T-helper 22 cell (primary cell): ENCODE measurements around the gene HDAC9.

Source experiments
- DNase-seq: peaks from one replicate; pipeline ENCODE4 v3.0.0-alpha.2; 2020; ENCODE audit warnings: low read depth

HDAC9 gene

DNA sequence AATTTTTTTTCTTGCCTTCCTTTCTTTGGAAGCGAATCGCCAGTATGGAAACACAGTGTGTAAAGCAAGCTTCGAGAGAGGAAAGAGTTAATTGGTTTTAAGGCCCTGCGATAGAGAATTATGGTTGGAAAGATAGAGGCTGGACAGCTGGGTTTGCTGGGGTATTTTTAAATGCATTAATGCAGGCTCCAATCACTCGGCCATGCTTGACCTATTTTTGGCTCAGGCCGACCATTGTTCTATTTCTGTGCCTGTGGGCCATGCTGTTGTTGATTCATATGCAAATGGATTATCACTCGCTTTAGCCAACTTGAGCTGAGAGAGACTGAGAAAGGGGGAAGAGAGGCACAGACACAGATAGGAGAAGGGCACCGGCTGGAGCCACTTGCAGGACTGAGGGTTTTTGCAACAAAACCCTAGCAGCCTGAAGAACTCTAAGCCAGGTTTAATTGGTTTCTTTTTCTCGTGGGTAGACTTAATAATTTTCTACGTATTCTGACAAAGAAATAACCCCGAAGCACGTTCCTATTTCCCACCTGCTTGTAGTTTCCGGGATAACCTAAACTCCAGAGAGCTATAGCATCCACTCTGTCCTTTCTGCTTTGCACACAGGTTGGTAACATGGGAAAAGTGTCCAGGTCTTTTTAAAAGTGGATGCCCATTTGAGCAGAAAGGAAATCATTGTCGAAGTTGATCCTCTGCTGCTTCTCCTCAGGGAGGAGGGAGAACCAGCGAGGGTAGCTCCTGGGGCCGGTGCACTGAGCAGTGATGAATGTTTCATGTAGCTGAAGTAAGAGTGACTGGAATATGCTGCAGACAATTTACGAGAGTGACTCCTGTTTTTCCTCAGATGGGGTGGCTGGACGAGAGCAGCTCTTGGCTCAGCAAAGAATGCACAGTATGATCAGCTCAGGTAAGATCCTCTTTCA is at the start of gene HDAC9:
Gene HDAC9 (plus strand): TSS at position 338 of the 929 bp plus-strand sequence. CDS start 554 bp downstream, at position 892.
- no peak for DNase-seq

DNA sequence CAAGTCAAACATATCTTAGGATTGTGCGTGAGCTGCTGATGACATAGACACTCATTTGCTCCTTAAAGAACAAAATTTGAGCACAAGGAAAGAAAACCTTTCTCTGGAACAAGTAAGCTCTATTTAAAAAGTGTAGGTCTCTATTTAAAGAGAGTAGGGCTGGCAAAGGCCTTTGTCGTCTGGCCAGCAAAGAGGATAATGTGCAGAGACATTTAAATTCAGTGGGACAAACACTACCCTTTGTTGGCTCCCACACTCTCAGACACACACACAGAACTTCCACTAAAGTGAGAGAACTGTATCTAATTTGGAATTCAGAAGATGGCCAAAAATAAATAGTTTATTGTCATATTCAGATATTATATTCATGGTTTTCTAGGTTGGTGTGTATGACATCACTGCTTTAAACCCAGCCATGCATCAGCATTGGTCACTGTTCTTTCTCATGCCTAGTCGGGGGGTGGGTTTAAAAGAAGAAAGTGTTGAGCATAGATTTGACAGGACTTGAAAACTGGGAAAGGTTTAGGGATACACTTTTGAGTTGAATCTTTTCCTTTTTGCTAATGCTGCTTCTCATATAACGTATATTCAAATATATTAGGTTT is 49.5 kb upstream of the HDAC9 start:
- no peak for DNase-seq

DNA sequence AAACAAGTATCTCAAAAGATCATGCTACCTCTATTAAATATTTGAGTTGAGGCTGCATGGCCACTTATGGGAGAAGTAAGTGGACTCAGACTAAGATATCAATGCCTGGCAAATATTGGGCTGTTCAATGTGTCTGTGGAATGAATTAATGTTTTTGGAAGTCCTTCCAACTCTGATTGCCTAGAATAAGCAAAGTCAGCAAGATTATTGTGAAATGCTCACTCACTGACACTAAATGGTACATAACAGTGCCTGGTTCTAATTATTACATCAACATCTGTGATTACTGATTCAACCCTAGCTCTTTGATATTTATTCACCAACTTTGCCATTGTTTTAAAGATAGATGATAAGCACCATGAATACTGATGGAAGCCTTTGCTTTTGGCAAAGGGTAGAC is 45.5 kb upstream of the HDAC9 start:
- DNase-seq: no peak

DNA sequence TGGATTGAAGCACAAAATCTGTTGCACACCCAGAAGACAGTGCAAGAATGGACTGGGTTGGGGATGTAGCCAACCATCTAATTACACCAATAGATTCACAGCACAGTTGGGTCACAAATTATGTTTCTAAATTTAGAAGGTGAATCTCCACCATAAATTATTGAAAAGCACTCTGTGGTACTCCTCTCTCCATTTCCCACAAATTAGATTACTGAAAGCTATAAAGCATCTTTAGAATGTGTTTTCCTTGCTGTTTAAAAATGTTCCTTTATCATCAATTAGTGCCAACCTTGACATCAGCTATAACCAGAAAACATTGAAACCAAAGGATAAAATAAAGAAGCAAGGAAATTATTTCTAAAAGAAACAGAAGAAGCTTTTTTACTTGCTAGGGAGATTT is 39.9 kb upstream of the HDAC9 start:
- DNase-seq: no peak

DNA sequence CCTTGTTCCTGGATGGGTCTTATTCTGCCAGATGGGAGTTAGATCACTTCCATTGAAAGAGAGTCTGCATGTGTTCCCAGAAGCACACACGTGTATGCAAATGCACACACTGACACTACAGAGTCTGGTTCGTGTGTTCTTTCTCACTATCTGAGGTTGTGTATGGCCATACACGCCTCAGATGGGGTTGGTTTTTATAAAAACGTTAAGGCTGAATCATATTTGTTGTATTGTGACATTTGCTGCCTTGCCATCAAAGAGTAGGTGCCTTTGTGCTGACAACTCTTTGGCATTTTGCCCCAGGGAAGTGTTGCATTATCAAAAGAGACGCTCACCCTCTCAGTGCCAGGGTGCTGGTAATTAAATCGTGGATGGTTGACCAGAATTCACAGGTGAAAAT is 37.7 kb upstream of the HDAC9 start:
- DNase-seq: no peak

DNA sequence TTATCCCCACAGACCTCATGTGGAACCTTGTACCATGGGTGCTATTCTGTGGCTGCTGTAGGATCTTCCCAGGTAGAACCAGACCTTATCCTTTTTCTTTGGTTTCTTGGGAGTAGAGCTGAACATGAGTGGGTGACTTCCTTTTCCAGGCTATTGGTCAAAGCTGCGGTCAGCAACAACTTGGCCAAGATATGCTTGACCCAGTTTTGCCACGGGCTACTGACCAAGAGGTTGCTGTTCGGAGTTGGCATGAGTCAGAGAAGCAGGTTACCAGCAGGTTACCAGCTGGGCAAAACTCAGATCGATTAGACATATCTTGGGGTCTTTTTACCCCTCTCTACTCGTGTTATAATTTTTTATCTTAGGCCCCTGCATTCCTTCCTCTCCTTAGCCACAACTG is 36.7 kb upstream of the HDAC9 start:
- no peak for DNase-seq

DNA sequence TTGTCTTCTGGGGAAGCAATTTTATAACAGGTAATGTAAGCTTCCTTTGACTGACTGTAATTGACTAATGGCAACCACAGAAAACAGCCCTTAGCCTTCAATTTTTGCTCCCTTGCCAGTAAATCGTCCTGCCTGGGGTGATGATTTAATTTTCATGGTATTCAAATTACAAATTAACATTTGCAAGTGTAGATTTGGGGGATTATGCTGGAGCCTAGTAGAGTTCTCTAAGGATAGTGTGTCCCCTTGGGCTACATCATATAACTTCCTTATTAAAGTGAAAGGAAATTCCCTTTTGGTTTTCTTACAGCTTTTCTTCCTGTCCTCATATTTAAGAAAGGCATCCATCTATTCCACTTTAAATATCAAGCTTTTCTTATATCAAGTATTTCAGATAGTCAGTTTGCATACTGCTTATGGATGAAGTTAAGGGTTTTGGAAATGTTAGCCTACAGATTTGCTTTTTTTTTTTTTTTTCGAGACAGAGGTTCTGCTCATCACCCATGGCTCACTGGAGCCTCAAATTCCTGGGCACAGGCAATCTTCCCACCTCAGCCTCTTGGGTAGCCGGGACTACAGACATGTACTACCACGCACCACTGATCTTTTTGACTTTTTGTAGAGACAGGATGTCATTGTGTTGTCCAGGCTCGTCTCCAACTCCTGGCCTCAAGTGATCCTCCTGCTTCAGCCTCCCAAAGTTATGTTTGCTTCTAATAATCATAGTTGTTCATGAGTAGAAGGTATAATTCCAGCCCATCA is 35.9 kb upstream of the HDAC9 start:
- DNase-seq: no peak

DNA sequence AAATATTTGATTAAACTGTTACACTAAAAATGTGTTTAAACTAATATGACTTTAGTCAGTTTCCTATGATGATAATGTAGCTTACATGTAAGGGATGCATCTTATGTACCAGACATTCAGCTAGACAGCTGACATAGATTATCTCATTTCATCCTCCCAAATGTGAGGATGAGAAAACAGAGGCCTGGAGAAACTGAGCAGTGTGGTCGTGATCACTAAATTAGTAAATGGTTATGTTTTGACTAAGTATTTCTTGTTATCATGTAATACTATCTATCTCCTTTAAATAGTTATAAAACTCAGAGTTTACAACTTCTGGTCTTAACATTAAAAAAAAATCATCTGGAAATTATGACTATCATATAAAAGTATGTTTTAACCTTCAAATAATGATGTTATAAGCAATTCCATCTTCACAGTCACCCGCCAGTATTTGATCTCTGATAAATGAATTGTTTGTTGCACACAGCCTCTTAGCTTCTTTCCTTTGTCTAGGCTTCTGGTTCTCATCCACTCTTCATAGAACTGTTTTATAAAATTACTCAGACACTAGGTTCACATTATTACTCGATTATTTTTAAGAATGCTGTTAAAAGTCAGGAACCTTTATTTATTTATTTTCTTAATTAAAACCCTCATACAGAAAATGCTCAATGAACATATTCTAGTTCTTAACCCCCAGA is 33.6 kb upstream of the HDAC9 start:
- DNase-seq: no peak

DNA sequence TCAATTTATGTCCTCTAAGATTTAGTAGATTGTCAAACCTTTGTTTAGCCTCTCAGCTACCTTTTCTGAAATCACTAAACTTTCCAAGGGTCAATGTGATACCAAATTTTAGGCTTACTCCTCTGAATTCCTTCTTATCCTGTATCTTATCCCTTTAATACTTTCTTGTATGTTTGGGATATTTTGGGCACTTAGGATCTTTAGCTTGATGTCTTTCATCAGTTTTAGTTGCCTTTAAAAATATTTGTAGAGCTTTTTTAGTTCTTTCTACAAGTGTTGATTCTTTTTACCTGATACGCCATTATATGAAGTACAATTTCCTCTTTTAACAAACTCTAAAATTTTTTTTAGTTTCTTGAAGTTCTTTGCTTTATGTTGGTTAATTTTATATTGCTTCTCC is 30.7 kb upstream of the HDAC9 start:
- DNase-seq: no peak

DNA sequence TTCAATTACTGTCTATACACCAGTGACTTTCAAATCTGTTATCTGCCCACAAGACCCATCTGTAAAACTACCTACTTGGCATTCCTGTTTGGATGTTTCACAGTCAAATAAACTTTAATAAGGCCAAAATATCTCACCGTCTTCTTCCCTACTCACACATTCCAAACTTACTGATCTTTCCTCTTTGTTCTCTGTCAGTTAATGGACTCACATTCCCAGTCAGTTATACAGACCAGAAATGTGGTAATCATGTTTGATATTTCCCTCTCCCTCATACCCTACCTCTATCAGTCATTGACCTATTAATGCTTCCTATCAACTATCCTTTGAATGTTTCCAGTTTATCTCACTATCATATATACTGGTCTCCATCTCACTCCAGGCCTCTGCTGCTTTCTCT is 28.5 kb upstream of the HDAC9 start:
- no peak for DNase-seq

DNA sequence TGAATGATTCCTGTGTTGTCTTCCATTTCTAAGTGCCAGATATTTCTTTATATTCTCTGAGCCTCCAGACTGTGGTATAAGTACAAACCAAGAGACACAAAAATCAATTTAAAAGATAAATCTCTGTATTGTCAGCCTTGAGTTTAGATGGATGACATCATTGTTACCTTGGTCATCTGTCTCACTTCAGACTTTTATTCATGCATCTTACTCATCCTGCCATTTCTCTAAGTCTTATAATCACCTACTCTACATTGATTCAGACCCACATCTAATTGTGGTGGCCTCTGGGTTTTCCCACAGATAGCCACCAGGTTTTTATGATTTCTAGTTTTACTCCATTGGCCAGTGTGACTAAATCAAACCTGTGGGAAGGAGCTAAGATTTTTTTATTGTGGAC is 26.8 kb upstream of the HDAC9 start:
- DNase-seq: no peak

DNA sequence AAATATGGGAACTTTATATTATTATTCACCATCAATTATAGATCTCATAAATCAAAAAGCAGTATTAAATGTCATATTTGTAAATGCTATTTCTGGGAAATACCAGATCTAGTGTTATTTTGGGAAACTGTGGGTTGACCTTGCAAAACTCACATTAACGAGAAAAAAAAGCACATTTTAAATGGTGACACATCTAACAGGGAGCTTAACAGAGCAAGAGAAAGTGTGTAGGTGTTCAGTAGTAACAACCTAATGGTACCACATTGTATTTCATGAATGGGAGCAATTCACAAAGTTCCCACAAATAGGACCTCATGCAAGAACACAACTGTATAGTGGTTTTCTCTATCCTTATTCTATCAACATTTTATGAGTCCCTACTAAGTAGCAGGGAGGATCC is 26.2 kb upstream of the HDAC9 start:
- no peak for DNase-seq

DNA sequence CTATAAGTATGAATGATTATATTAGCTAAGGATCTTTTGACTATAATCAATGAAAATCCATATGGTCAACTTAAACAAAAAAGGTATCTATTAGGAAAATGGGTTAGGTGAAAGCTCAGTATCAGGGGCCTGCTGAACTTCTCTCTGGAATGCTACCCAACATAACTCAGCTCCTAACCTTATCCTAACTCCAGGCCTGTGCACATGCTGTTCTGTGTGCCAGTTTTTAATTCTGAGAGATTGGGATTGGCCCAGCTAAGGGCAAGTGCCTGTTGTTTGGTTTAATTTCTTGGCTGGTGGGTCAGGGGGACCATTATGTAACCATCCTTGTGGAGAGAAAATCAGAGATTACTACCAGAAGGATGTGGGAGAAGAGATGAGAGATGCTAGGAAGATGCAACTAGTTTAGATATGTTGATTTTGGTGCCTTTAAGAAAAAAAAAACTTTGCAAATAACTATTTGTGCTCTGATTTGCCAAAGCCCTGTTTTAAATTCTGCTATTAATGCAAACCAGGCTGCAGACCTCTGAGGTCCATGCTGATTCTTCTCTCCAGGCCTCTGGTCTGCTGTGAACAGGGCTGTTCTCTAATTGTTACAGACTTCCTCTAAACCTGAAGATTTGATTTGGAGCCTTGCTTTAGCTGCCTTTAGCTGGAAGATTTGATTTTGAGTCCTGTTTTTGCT is 23.9 kb upstream of the HDAC9 start:
- no peak for DNase-seq

DNA sequence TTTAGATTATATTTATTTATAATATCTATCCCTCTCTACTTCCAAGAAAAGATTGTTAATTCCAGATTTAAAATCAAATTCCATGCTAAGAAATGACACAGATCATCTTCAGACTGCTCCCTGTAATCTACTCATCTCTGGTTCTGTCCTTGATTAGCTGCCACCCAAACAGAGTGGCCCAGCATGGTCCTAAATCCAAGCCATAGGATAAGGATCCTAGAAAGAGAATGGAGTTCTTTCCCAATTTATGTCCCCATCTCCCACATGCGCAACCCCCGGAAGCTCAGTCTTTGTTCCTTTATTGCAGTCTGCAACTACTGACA is 23.4 kb upstream of the HDAC9 start:
- DNase-seq: no peak

DNA sequence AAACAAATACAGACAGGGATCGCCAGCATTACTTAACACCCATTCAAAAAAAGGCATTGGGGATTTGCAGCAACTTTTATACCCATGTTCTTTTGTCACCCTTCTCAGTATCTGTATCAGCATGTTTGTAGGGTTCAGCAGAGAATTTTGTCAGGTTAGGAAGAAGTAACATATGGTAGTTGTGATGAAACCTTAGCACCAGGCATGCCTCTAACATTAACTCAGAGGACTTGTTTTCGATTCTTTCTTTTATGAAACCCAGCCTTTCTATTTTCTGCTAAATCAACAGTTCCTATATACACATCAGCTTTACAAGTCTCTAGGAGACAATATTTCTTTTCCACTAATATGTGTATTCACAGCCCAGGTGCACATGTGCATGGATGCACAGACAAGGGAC is 22.4 kb upstream of the HDAC9 start:
- DNase-seq: no peak

DNA sequence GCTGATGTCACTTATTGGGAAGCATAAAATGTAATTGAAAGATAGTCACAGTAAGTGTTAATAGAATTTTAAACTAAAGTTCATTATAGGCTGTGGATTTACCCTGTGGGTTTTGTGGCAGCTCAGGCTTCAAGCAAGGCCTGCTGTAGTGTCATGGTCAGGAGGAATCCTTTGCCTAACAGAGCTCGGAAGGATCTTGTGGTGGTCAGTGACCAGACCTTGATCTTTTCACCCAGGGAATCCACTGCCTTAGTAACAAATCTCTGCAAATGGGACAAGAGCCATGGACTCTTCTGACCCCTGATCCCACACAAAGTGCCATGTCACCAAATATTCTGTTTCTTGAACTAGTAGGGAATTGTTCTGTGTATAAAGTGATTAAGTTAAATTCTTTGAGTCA is 20.6 kb upstream of the HDAC9 start:
- DNase-seq: no peak

DNA sequence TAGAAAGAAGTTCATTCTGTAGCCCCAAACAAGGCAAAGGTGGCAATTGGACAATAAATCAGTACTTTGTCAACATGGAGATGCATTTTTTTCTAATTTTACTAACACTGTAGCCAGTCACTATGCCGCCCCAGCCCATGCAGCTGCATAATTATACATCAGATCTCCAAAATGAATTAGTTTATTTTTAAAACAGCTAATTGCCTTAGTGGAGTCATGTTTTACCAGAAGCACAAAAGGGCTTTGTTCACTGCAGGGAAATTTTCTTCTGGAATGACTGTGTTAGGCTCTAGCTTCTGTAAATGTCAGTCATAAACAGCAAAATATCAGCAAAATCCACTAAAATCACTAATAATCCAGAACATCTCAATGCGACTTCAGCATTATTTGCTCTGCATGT is 20.1 kb upstream of the HDAC9 start:
- DNase-seq: no peak

DNA sequence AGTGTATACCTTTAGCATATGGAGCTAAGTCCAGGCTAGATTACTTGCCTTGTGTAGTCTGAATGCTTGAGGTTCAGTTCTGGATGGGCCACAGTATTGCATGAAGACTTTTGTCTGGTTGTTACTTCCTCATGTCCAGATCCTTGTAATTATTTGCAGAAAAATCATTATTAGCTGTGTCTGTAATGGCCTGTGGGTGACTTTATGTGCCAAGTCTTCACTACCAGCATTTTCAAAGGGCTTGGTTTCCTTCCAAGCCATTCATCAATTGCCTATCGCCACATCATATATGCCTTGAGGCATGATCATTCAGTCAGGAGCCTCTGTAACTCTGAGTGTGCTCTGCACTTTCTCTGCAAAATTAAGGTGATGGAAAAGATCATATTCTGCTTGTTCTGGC is 13.8 kb upstream of the HDAC9 start:
- DNase-seq: no peak

DNA sequence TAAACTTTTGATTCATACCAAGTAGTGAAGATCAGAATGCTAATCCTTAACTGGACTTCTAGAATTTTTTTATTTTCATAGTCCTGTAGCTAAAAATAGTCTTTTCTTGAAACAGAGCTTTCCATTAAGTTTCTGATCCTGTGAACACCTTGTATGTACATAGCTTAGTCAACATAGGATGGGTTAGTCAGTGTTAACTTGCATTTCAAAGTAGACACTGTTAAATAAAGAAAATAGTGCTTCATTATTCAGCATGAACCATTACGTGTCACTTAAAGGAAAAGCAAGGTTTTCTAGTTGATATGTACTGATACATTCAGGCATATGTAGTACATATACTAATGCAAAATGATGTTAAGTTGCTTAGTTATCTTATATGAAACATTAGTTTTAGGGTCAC is 7.5 kb upstream of the HDAC9 start:
- no peak for DNase-seq

DNA sequence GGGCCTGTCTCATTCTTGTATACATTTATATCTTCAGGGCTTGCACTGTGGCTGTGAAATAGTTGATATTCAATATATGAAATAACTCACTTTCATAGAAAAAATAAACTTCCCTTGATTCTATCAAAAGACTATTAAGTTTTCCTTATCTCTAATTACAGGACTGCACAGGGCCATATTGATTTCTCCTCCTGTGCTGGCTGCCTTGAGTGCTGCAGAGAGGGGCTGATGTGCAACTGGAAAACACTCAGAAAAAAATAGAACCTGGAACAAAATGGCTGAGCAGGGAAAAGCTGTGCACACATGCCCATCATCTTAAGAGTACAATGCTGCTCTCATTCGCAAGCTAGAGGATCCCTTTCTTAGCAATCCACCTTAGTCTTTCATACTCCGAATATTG is 5.9 kb upstream of the HDAC9 start:
- no peak for DNase-seq

DNA sequence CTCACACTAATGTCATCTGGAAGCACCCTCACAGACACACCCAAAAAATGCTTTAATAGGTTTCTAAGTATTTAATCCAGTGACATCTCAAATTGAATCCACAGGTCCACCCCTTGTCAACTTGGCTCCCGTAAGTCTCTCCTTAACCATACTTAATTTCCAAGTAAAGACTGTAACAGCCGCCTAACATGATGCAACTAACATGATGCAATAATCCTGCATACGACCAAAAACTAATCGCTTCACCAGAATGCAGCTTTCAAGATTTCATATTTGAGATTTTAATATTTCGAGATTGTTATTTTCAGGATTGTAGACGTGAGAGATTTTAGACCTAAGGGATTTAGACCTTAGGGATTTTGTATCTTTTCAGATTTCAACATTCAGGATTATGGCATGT is 3.7 kb upstream of the HDAC9 start:
- no peak for DNase-seq

DNA sequence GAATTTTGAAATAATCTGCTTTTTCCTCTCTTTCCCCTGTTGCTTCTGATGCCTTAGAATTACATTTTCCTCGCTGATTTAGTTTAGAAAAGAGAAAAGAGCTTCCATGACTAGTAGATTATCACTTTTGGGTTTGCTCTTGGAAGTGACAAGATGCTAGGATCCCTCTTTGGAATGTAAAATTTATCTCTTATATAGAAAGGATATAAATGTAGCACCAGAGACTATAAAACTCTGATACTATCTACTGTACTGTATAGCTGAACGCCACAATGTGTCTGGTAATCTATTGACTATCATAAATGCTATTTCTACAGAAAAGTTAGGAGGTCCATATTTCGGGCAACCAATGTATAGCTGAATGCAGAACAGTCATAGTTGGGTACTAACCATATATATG is 1.1 kb upstream of the HDAC9 start:
- DNase-seq: no peak
